ENCODE measurements around the gene OXLD1.

Gene OXLD1

GRCh38 chr17:81666342-81667191 is at the start of gene OXLD1, which contains the start of gene CCDC137:
OXLD1 (minus strand) TSS chr17:81666605; CDS start chr17:81666577, 28 bp downstream.
CCDC137 (plus strand) TSS chr17:81666737; CDS start chr17:81666767, 30 bp downstream.
- DNase-seq, result peak; percentile 92 to 99 (median 97)
- intact Hi-C loops (cut with DNase I), result loop anchor here (5.0 kb wide), 1 partner anchor 36 kb away; the partner anchor contains the start of gene MRPL12

- DNase-seq, result no peak
- intact Hi-C loops (cut with DNase I), result no loop called here
Observed at GRCh38 chr17:81715107-81715871, 48.9 kb upstream of the OXLD1 start.

- DNase-seq, result no peak
- intact Hi-C loops (cut with DNase I), result no loop called here
Observed at GRCh38 chr17:81714412-81715106, 48.2 kb upstream of the OXLD1 start.

GRCh38 chr17:81713556-81714411 is 47.4 kb upstream of the OXLD1 start:
- DNase-seq, result no peak
- intact Hi-C loops (cut with DNase I), result no loop called here

- intact Hi-C loops (cut with DNase I), result no loop called here
- DNase-seq, result peak in 2 of 42 donors; percentile 12 to 46
Observed at GRCh38 chr17:81713004-81713555, 46.7 kb upstream of the OXLD1 start.

- peak in 8 of 42 donors; percentile 7 to 45 (median 32) for DNase-seq
- intact Hi-C loops (cut with DNase I), result no loop called here
Observed at GRCh38 chr17:81712468-81713003, 46.1 kb upstream of the OXLD1 start.

- peak; percentile 37 to 88 (median 78) for DNase-seq
- intact Hi-C loops (cut with DNase I), result no loop called here
Observed at GRCh38 chr17:81711814-81712467, 45.5 kb upstream of the OXLD1 start, which contains the start of gene SLC25A10. SLC25A10 (plus strand) TSS chr17:81712284; CDS start chr17:81712427, 143 bp downstream.

- intact Hi-C loops (cut with DNase I), result no loop called here
- DNase-seq, result peak in 1 of 42 donors; percentile 4
Observed at GRCh38 chr17:81710514-81711308, 44.3 kb upstream of the OXLD1 start.

- intact Hi-C loops (cut with DNase I), result no loop called here
- no peak for DNase-seq
Observed at GRCh38 chr17:81708739-81709185, 42.4 kb upstream of the OXLD1 start.

GRCh38 chr17:81707725-81708646 is 41.6 kb upstream of the OXLD1 start:
- intact Hi-C loops (cut with DNase I), result no loop called here
- no peak for DNase-seq

GRCh38 chr17:81706757-81707624 is 40.6 kb upstream of the OXLD1 start:
- intact Hi-C loops (cut with DNase I), result no loop called here

GRCh38 chr17:81706232-81706611 is 39.8 kb upstream of the OXLD1 start:
- intact Hi-C loops (cut with DNase I), result no loop called here
- DNase-seq, result no peak

More at GRCh38 chr17:81706757-81707624, 40.6 kb upstream of the OXLD1 start:
- no peak for DNase-seq

- intact Hi-C loops (cut with DNase I), result no loop called here
- no peak for DNase-seq
Observed at GRCh38 chr17:81705518-81706231, 39.3 kb upstream of the OXLD1 start.
